DOHH2 (cell line): Measurements from ENCODE around the gene NBPF26.
"Not testable (repeated sequence)": the region's sequence is repeated elsewhere in the genome, so short reads cannot be mapped to it uniquely, and the experiment has no call there.

Source experiments
- CTCF ChIP-seq: fragments of 200-600 bp; sonication (generic); IDR thresholded peaks from one replicate; pipeline ENCODE4 v1.5.1; 2014; ENCODE audit warnings: antibody characterized with exemption, mild to moderate bottlenecking, low read depth, low read length; ENCODE audit not compliant: poor library complexity, severe bottlenecking
- EZH2phosphoT487 ChIP-seq: fragments of 200-600 bp; sonication (generic); IDR thresholded peaks from 2 replicates; pipeline ENCODE4 v1.6.1; 2017; ENCODE audit warnings: borderline replicate concordance, mild to moderate bottlenecking, antibody characterized with exemption, low read length, moderate library complexity, mixed read lengths

GRCh38 chr1:120850287-120850536, 126.5 kb downstream of the NBPF26 start:
- not testable (repeated sequence) for TF ChIP-seq CTCF, EZH2phosphoT487
